NB4 (cell line): ENCODE measurements around the gene CDC20.

ENCODE experiments used
- DNase-seq: peaks from one replicate; pipeline ENCODE4 v3.0.0; 2010; ENCODE audit warnings: low read depth
- H3K4me3 ChIP-seq: one replicate; pipeline ENCODE4 v1.5.1; 2011; ENCODE audit warnings: mild to moderate bottlenecking, low read depth, low read length, moderate library complexity
- MYC ChIP-seq: IDR thresholded peaks from 2 replicates; pipeline ENCODE4 v1.6.1; 2011; ENCODE audit warnings: low read depth, low read length
- POLR2A ChIP-seq: IDR thresholded peaks from 2 replicates; pipeline ENCODE4 v1.6.1; 2011; ENCODE audit warnings: mild to moderate bottlenecking; ENCODE audit not compliant: insufficient read length; ENCODE audit errors: extremely low read depth
- TF ChIP-seq, protein P1 (sequence below): IDR thresholded peaks from 2 replicates; pipeline ENCODE4 v1.6.1; 2011; ENCODE audit warnings: low read depth, low read length
- TF ChIP-seq, protein P2 (sequence below): IDR thresholded peaks from one replicate; pipeline ENCODE4 v1.5.1; 2012; ENCODE audit warnings: low read depth, low read length

The CDC20 gene

DNA sequence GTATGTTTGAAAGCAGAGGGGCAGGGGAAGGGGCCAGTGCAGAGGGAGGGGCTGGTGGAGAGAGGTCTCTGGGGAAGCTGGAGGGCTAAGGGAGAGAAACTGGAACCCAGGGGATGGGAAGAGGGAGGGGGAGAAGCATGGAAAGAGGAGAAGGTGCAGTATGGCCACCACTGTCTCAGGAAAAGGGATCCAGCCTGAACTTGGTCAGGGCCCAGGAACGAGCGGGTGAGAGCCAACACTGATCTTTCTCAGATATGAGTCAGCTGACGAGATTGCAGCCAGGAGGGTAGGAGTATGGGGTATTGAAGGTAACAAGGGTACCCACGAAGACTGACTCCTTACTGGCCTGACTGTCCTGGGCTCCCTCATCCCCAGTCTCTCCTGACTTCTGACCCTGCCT is 40.0 kb upstream of the CDC20 start:
- no peak for TF ChIP-seq MYC
- TF ChIP-seq, protein P1, sequence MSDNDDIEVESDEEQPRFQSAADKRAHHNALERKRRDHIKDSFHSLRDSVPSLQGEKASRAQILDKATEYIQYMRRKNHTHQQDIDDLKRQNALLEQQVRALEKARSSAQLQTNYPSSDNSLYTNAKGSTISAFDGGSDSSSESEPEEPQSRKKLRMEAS: no peak
- TF ChIP-seq, protein P2, sequence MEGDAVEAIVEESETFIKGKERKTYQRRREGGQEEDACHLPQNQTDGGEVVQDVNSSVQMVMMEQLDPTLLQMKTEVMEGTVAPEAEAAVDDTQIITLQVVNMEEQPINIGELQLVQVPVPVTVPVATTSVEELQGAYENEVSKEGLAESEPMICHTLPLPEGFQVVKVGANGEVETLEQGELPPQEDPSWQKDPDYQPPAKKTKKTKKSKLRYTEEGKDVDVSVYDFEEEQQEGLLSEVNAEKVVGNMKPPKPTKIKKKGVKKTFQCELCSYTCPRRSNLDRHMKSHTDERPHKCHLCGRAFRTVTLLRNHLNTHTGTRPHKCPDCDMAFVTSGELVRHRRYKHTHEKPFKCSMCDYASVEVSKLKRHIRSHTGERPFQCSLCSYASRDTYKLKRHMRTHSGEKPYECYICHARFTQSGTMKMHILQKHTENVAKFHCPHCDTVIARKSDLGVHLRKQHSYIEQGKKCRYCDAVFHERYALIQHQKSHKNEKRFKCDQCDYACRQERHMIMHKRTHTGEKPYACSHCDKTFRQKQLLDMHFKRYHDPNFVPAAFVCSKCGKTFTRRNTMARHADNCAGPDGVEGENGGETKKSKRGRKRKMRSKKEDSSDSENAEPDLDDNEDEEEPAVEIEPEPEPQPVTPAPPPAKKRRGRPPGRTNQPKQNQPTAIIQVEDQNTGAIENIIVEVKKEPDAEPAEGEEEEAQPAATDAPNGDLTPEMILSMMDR: no peak
- TF ChIP-seq POLR2A: no peak
- H3K4me3 ChIP-seq: no peak overlapping the region
- no peak for DNase-seq

DNA sequence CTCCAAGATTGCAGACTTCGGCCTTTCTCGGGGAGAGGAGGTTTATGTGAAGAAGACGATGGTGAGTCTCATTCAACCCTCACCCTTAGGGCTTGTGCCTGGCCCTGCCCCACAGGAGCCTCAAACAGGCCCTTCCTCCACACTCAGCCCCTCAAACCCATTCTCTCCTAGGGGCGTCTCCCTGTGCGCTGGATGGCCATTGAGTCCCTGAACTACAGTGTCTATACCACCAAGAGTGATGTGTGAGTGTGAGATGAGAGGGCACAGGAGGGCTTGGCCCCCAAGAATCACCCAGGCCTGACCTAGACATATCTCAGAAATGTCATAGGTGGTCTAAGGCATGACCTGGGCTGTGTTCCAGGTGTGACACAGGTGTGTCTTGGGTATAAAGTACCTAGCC is 39.5 kb upstream of the CDC20 start:
- no peak overlapping the region for H3K4me3 ChIP-seq
- DNase-seq: no peak
- no peak for TF ChIP-seq MYC
- TF ChIP-seq, protein P1: no peak
- TF ChIP-seq, protein P2: no peak
- no peak for TF ChIP-seq POLR2A

DNA sequence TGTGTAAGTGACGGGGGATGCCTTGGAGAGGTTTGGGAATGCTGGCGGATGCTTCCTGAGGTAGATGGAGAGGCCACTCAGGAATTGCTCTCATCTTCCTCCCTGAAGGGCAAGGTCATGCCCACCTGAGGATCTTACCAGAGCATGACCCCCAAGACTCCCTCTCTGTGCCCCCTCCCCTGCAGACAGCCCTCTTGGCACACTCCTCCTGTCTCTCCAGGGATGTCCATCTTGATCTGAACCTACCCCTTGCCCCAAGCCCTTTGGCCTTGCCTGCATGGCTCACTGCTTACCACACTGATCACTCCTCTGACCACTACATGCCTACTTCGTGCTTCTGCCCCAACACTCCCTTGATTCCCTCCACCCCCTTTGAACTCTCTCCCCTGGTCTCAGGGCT is 39.0 kb upstream of the CDC20 start:
- no peak overlapping the region for H3K4me3 ChIP-seq
- DNase-seq: no peak
- TF ChIP-seq MYC: no peak

DNA sequence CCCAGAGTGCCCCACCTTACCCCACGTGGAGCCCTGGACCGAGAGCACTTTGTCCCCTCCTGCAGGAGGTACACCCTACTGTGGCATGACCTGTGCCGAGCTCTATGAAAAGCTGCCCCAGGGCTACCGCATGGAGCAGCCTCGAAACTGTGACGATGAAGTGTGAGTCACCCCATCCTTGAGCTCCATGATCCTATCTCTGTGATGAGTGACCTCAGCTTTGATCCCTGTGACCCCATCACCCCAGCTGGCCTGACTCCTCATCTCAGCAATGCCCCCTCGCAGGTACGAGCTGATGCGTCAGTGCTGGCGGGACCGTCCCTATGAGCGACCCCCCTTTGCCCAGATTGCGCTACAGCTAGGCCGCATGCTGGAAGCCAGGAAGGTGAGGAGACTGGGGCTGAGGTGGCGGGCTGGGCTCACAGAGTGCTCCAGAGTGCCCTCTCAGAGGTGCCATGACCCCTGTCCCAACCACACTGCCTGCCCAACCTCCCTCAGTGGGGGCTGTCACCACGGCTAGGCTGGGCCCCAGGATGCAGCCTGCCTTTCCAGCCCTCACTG is 37.4 kb upstream of the CDC20 start:
- TF ChIP-seq POLR2A (no peak), MYC (no peak)
- TF ChIP-seq, protein P2: no peak
- no peak overlapping the region for H3K4me3 ChIP-seq
- no peak for DNase-seq

DNA sequence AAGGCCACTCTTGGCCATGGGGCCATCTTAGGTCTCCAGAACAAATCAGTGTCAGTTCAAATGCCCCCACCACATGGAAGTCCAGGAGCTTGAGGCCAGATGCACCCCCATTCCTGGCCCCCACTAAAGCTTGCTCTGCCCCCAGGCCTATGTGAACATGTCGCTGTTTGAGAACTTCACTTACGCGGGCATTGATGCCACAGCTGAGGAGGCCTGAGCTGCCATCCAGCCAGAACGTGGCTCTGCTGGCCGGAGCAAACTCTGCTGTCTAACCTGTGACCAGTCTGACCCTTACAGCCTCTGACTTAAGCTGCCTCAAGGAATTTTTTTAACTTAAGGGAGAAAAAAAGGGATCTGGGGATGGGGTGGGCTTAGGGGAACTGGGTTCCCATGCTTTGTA is 36.3 kb upstream of the CDC20 start:
- TF ChIP-seq, protein P1: no peak
- TF ChIP-seq, protein P2: no peak
- TF ChIP-seq MYC (no peak), POLR2A (no peak)
- no peak for DNase-seq
- H3K4me3 ChIP-seq: no peak overlapping the region

DNA sequence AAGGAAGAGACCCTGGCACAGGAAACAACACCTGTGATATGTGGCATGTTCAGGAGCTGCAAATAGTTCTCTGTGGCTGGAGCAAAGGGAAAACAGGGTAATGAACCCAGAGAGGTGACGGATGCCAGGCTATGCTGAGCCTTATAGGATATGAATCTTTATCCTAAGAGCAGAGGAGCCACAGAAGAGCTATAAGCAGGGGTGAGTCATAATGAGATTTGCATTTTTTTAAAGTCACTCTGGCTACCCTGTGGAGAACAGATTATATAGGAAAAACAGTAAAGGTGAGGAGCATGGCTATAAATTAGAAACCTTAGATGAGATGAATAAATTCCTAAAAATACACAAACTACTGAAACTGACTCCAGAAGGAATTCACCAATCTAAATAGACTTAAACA is 34.0 kb upstream of the CDC20 start:
- DNase-seq: no peak
- no peak overlapping the region for H3K4me3 ChIP-seq
- TF ChIP-seq POLR2A (no peak), MYC (no peak)
- TF ChIP-seq, protein P1: no peak
- TF ChIP-seq, protein P2: no peak
